Neutrophil (primary cell): ENCODE data around the gene RELB.

ENCODE experiments used
- H3K27ac ChIP-seq: fragments of 200-600 bp; sonication (generic); 2 replicates; pipeline ENCODE4 v1.5.1; 2016; ENCODE audit warnings: mild to moderate bottlenecking, moderate library complexity
- H3K27me3 ChIP-seq: fragments of 200-600 bp; sonication (generic); 2 replicates; pipeline ENCODE4 v1.6.0; 2016; ENCODE audit warnings: mild to moderate bottlenecking
- H3K36me3 ChIP-seq: fragments of 200-600 bp; sonication (generic); 2 replicates; pipeline ENCODE4 v1.5.1; 2017
- H3K4me1 ChIP-seq, 2 experiments: fragments of 200-600 bp in 1 of 2; sonication (generic) in 1 of 2; 1 replicate in 1 of 2; 2 replicates in 1 of 2; pipeline versions ENCODE4 v1.5.1 to v1.6.1; 2013 to 2016; ENCODE audit warnings: low read depth in 1 of 2, low read length in 1 of 2, mild to moderate bottlenecking in 1 of 2, moderate library complexity in 1 of 2; ENCODE audit not compliant: control insufficient read depth in 1 of 2, insufficient read depth in 1 of 2
- H3K4me3 ChIP-seq, 2 experiments: fragments of 200-600 bp in 1 of 2; sonication (generic) in 1 of 2; 1 replicate in 1 of 2; 2 replicates in 1 of 2; pipeline ENCODE4 v1.5.1; 2013 to 2016; ENCODE audit warnings: low read depth in 1 of 2, low read length in 1 of 2, mild to moderate bottlenecking in 1 of 2, moderate library complexity in 1 of 2
- H3K9me3 ChIP-seq: fragments of 200-600 bp; sonication (generic); 2 replicates; pipeline ENCODE4 v1.5.1; 2016
- CTCF ChIP-seq: fragments of 200-600 bp; sonication (generic); IDR thresholded peaks from 2 replicates; pipeline ENCODE4 v1.5.1; 2016; ENCODE audit warnings: antibody characterized with exemption

The RELB gene

GRCh38 chr19:45001087-45001739 is at the start of gene RELB:
Gene RELB, plus strand, starts transcription at chr19:45001464. Its CDS starts 116 bp downstream, at chr19:45001580.
- no peak for TF ChIP-seq CTCF
- Histone ChIP-seq H3K36me3 (peaks cover 4% of the 10 kb centered on the region), H3K4me3 (peak within 1 kb of the TSS; percentile 70 to 91)

GRCh38 chr19:44954278-44954648 is 47.0 kb upstream of the RELB start:
- H3K4me3 ChIP-seq = peak overlapping the region; percentile 86 to 98
- no peak for TF ChIP-seq CTCF

More at GRCh38 chr19:45001087-45001739, at the start of gene RELB:
- no peaks in the 10 kb centered on the region for H3K27me3 ChIP-seq
- peaks cover 10 to 13% of the 10 kb centered on the region in 2 experiments for H3K4me1 ChIP-seq
- peak within 1 kb of the TSS; percentile 100 for H3K27ac ChIP-seq
- no peaks in the 10 kb centered on the region for H3K9me3 ChIP-seq

GRCh38 chr19:44954649-44955504 is 46.4 kb upstream of the RELB start, which contains the start of gene CLPTM1:
Gene CLPTM1, plus strand, starts transcription at chr19:44955380. Its CDS starts 16 bp downstream, at chr19:44955396.
- Histone ChIP-seq H3K27me3 (no peaks in the 10 kb centered on the region), H3K4me3 (peak within 1 kb of the TSS; percentile 86 to 98), H3K27ac (peak within 1 kb of the TSS; percentile 90), H3K4me1 (peaks cover 27 to 29% of the 10 kb centered on the region in 2 experiments), H3K9me3 (no peaks in the 10 kb centered on the region), H3K36me3 (peaks cover 9% of the 10 kb centered on the region)
- peak; percentile 34 for TF ChIP-seq CTCF

More at GRCh38 chr19:44954278-44954648, 47.0 kb upstream of the RELB start:
- peaks cover 27 to 29% of the 10 kb centered on the region in 2 experiments for H3K4me1 ChIP-seq
- no peaks in the 10 kb centered on the region for H3K9me3 ChIP-seq
- peak overlapping the region; percentile 90 for H3K27ac ChIP-seq
- H3K27me3 ChIP-seq = no peaks in the 10 kb centered on the region
- H3K36me3 ChIP-seq = peaks cover 13% of the 10 kb centered on the region

GRCh38 chr19:44955505-44956439 is 45.5 kb upstream of the RELB start:
- TF ChIP-seq CTCF = no peak
- H3K27me3 ChIP-seq = no peaks in the 10 kb centered on the region
- H3K27ac ChIP-seq = peak overlapping the region; percentile 90
- H3K36me3 ChIP-seq = peaks cover 6% of the 10 kb centered on the region
- peak overlapping the region; percentile 86 to 98 for H3K4me3 ChIP-seq
- H3K9me3 ChIP-seq = no peaks in the 10 kb centered on the region
- peaks cover 27 to 29% of the 10 kb centered on the region in 2 experiments for H3K4me1 ChIP-seq

GRCh38 chr19:44957526-44957925 is 43.7 kb upstream of the RELB start:
- H3K4me3 ChIP-seq = no peak overlapping the region

More at GRCh38 chr19:44957526-44957925, 43.7 kb upstream of the RELB start:
- no peaks in the 10 kb centered on the region for H3K27me3 ChIP-seq
- no peaks in the 10 kb centered on the region for H3K9me3 ChIP-seq
- H3K36me3 ChIP-seq = peaks cover 18% of the 10 kb centered on the region
- no peak for TF ChIP-seq CTCF
- no peak overlapping the region for H3K27ac ChIP-seq
- peaks cover 27 to 29% of the 10 kb centered on the region in 2 experiments for H3K4me1 ChIP-seq
